HL-60 (cell line): Measurements from ENCODE around the gene SH3RF3.

Source experiments
- DNase-seq, 2 experiments: peaks; one replicate each; pipeline ENCODE4 v3.0.0-alpha.2; 2010 to 2020; ENCODE audit warnings: low read depth in 1 of 2, low spot score in 1 of 2
- H3K27ac ChIP-seq: fragments of 250-450 bp; sonication (Bioruptor Pico); replicated peaks from 2 replicates; pipeline ENCODE4 v1.5.1; 2020; ENCODE audit warnings: mild to moderate bottlenecking, moderate library complexity
- H3K27me3 ChIP-seq: fragments of 250-450 bp; sonication (Bioruptor Pico); 2 replicates; pipeline ENCODE4 v1.5.1; 2021; ENCODE audit warnings: mild to moderate bottlenecking, moderate library complexity; ENCODE audit not compliant: insufficient read depth, poor library complexity, severe bottlenecking
- H3K4me3 ChIP-seq: replicated peaks from 2 replicates; pipeline ENCODE4 v1.5.1; 2011; ENCODE audit warnings: mild to moderate bottlenecking, control low read depth, low read length; ENCODE audit not compliant: insufficient read depth
- GABPA ChIP-seq: IDR thresholded peaks from 2 replicates; pipeline ENCODE4 v1.6.1; 2012; ENCODE audit warnings: low read depth
- POLR2AphosphoS5 ChIP-seq: IDR thresholded peaks from 2 replicates; pipeline ENCODE4 v1.6.1; 2012; ENCODE audit warnings: low read depth
- SPI1 ChIP-seq: IDR thresholded peaks from 2 replicates; pipeline ENCODE4 v1.6.1; 2012; ENCODE audit warnings: low read depth, mild to moderate bottlenecking, borderline replicate concordance
- TF ChIP-seq, protein P1 (sequence below): IDR thresholded peaks from one replicate; pipeline ENCODE4 v1.5.1; 2011; ENCODE audit warnings: low read length, control low read depth, inconsistent platforms; ENCODE audit not compliant: insufficient read depth
- TF ChIP-seq, protein P2 (sequence below): IDR thresholded peaks from 2 replicates; pipeline ENCODE4 v1.6.1; 2012; ENCODE audit warnings: low read depth; ENCODE audit not compliant: insufficient replicate concordance

Gene SH3RF3

DNA sequence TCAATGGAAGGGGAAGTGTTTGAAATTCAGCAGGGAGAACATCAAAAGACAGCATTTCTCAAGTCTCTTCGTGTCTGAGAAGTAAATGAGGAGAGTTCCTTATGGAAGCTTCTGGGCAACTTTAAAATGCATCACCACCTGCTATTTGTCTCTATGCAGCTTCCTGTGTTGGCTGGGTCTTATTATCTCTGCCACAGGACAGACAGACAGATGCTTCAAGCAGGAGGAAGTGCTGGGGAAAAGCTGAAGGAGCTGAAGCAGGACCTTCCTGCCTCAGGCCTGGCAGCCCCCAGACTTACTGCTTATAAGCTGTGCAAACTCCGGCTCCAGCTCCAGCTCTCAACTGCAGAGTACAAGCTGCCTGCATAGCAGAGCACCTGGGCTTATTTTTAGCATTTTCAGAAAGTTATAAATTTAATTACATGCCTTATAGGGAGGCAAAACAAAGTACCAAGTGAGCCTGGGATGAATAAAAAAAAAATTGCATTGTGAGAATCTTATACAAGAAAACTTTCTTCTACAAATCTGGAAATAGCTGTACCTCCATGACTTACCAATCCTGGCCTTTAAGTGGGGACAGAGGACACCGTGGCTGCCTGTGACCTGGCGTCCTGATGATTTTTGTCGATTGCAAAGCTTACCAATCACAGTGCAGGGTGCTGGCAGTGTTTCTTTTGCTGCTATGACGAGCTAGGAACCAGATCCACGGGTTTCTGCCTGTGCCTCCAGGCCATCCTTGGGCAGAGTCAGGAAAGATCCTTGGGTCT lies 278.5 kb downstream of the SH3RF3 start:
- no peak overlapping the region for H3K4me3 ChIP-seq
- no peak for TF ChIP-seq POLR2AphosphoS5
- peak; percentile 44; the same call in 1 of the 2 replicates for TF ChIP-seq SPI1
- TF ChIP-seq, protein P1, sequence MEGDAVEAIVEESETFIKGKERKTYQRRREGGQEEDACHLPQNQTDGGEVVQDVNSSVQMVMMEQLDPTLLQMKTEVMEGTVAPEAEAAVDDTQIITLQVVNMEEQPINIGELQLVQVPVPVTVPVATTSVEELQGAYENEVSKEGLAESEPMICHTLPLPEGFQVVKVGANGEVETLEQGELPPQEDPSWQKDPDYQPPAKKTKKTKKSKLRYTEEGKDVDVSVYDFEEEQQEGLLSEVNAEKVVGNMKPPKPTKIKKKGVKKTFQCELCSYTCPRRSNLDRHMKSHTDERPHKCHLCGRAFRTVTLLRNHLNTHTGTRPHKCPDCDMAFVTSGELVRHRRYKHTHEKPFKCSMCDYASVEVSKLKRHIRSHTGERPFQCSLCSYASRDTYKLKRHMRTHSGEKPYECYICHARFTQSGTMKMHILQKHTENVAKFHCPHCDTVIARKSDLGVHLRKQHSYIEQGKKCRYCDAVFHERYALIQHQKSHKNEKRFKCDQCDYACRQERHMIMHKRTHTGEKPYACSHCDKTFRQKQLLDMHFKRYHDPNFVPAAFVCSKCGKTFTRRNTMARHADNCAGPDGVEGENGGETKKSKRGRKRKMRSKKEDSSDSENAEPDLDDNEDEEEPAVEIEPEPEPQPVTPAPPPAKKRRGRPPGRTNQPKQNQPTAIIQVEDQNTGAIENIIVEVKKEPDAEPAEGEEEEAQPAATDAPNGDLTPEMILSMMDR = no peak
- no peak overlapping the region for H3K27ac ChIP-seq
- DNase-seq = peak in 1 of 2 experiments; percentile 7
- H3K27me3 ChIP-seq = no peaks in the 10 kb centered on the region

DNA sequence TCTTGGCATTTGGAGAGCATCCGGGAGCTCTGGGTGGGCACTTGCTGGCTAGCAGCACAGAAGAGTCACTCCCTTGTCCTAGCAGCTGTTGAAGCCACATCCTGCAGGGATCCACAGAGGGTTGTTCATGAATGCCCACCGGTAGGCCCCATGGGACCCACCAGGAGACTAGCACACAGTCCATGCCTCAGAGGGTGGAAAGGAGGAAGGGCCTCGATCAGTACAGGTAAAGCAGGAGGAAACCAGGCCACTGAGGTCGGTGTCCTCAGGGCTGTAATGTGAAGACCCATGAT lies 279.0 kb downstream of the SH3RF3 start:
- Histone ChIP-seq H3K27me3 (no peaks in the 10 kb centered on the region), H3K27ac (no peak overlapping the region), H3K4me3 (no peak overlapping the region)
- TF ChIP-seq SPI1 = no peak
- TF ChIP-seq, protein P2, sequence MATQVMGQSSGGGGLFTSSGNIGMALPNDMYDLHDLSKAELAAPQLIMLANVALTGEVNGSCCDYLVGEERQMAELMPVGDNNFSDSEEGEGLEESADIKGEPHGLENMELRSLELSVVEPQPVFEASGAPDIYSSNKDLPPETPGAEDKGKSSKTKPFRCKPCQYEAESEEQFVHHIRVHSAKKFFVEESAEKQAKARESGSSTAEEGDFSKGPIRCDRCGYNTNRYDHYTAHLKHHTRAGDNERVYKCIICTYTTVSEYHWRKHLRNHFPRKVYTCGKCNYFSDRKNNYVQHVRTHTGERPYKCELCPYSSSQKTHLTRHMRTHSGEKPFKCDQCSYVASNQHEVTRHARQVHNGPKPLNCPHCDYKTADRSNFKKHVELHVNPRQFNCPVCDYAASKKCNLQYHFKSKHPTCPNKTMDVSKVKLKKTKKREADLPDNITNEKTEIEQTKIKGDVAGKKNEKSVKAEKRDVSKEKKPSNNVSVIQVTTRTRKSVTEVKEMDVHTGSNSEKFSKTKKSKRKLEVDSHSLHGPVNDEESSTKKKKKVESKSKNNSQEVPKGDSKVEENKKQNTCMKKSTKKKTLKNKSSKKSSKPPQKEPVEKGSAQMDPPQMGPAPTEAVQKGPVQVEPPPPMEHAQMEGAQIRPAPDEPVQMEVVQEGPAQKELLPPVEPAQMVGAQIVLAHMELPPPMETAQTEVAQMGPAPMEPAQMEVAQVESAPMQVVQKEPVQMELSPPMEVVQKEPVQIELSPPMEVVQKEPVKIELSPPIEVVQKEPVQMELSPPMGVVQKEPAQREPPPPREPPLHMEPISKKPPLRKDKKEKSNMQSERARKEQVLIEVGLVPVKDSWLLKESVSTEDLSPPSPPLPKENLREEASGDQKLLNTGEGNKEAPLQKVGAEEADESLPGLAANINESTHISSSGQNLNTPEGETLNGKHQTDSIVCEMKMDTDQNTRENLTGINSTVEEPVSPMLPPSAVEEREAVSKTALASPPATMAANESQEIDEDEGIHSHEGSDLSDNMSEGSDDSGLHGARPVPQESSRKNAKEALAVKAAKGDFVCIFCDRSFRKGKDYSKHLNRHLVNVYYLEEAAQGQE = no peak
- no peak for TF ChIP-seq GABPA
- no peak for TF ChIP-seq POLR2AphosphoS5
- TF ChIP-seq, protein P1 = no peak
- DNase-seq = no peak

DNA sequence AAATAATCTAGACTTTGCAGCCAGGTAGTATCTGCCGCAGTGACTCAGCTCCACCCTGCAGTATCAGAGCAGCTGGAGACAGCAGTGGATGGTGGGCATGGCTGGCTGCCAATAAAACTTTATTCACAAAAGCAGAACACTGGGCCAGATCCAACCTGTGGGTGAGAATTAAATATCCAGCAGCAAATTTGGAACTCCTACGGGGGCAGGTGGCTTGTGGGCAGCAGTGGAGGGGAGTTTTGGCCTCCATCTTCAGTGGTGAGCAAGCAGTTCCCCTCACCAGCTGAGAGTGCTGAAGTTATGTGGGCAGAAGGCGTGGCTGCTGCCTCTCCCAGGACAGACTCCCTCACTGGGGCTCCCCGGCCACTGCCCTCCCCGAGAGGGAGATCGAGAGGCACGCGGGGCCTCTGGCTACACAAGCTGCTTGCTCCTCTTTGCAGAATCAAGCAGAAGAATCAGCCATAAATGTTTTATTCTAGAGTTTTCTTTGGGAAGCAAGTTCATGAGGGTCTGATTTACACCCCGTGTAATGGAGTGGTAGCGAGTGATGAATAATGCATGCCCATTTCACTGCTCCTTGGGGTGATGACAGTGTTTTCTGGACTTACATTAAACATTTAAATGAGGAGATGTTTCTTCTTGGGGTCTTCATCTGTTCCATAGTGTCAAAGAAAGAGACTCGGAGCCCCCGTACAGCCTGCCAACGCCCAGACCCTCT lies 280.5 kb downstream of the SH3RF3 start:
- TF ChIP-seq, protein P1 = no peak
- TF ChIP-seq POLR2AphosphoS5 = no peak
- TF ChIP-seq, protein P2 = no peak
- no peak for TF ChIP-seq SPI1
- no peak for TF ChIP-seq GABPA

More for the DNA sequence above, 280.5 kb downstream of the SH3RF3 start:
- Histone ChIP-seq H3K27me3 (no peaks in the 10 kb centered on the region), H3K27ac (no peak overlapping the region), H3K4me3 (no peak overlapping the region)
- DNase-seq = no peak
